CD14-positive monocyte (primary cell): Measurements from ENCODE around the gene ZNF135. TPM values are rescaled to one million over a fixed set of nuclear protein-coding genes. Genes with fewer than 3 reads are reported as not detected.

ENCODE experiments used
- DNase-seq, 3 donors: peaks; one replicate each; pipeline ENCODE4 v3.0.0-alpha.2; 2011 to 2022
- H2AFZ ChIP-seq: 2 replicates; pipeline ENCODE4 v1.6.0; 2012; ENCODE audit warnings: mild to moderate bottlenecking, low read depth, low read length, inconsistent platforms; ENCODE audit not compliant: insufficient read depth, poor library complexity, severe bottlenecking
- H3K27ac ChIP-seq, 2 donors: 1 replicate in 1 of 2; 2 replicates in 1 of 2; pipeline ENCODE4 v1.5.1; 2012 to 2013; ENCODE audit warnings: low read length in 2 of 2, control low read depth in 1 of 2, inconsistent platforms in 1 of 2, low read depth in 1 of 2, mild to moderate bottlenecking in 1 of 2
- H3K27me3 ChIP-seq, 2 donors: one replicate each; pipeline versions ENCODE4 v1.6.0 to v1.6.1; 2011 to 2013; ENCODE audit warnings: low read length in 2 of 2; ENCODE audit not compliant: control insufficient read depth in 2 of 2, insufficient read depth in 2 of 2
- H3K36me3 ChIP-seq, 2 donors: replicated peaks in 1 of 2; 1 replicate in 1 of 2; 2 replicates in 1 of 2; pipeline versions ENCODE4 v1.5.1 to v1.6.1; 2012 to 2013; ENCODE audit warnings: low read length in 2 of 2, control low read depth in 1 of 2, inconsistent platforms in 1 of 2, mild to moderate bottlenecking in 1 of 2; ENCODE audit not compliant: insufficient read depth in 2 of 2, control insufficient read depth in 1 of 2
- H3K4me1 ChIP-seq, 2 donors: 1 replicate in 1 of 2; 2 replicates in 1 of 2; pipeline versions ENCODE4 v1.5.1 to v1.6.1; 2012 to 2013; ENCODE audit warnings: low read length in 2 of 2, control low read depth in 1 of 2, inconsistent platforms in 1 of 2, mild to moderate bottlenecking in 1 of 2, moderate library complexity in 1 of 2; ENCODE audit not compliant: insufficient read depth in 2 of 2, control insufficient read depth in 1 of 2
- H3K4me2 ChIP-seq: replicated peaks from 2 replicates; pipeline ENCODE3; 2012; ENCODE audit warnings: low read length, moderate library complexity, mild to moderate bottlenecking; ENCODE audit not compliant: poor library complexity, severe bottlenecking; ENCODE audit errors: extremely low read depth
- H3K4me3 ChIP-seq, 3 experiments: fragments of 200-600 bp in 1 of 3; sonication (generic) in 1 of 3; replicated peaks in 1 of 3; 1 replicate in 2 of 3; 2 replicates in 1 of 3; pipeline ENCODE4 v1.5.1; 2011 to 2013; ENCODE audit warnings: low read length in 3 of 3, mild to moderate bottlenecking in 3 of 3, control low read depth in 2 of 3, low read depth in 2 of 3, inconsistent platforms in 1 of 3, moderate library complexity in 1 of 3
- H3K79me2 ChIP-seq: 2 replicates; pipeline ENCODE4 v1.6.0; 2012; ENCODE audit warnings: mild to moderate bottlenecking, control low read depth, inconsistent platforms, low read length, moderate library complexity; ENCODE audit not compliant: insufficient read depth
- H3K9ac ChIP-seq: 2 replicates; pipeline ENCODE4 v1.6.0; 2017; ENCODE audit warnings: low read length, mild to moderate bottlenecking; ENCODE audit not compliant: insufficient read depth, poor library complexity, severe bottlenecking
- H3K9me3 ChIP-seq, 2 donors: replicated peaks in 1 of 2; 1 replicate in 1 of 2; 2 replicates in 1 of 2; pipeline versions ENCODE4 v1.5.1 to v1.6.1; 2012 to 2013; ENCODE audit warnings: low read length in 2 of 2, control low read depth in 1 of 2; ENCODE audit not compliant: control insufficient read depth in 1 of 2, insufficient read depth in 1 of 2
- H4K20me1 ChIP-seq: 2 replicates; pipeline ENCODE4 v1.6.0; 2012; ENCODE audit warnings: mild to moderate bottlenecking, low read length, control low read depth, moderate library complexity; ENCODE audit not compliant: insufficient read depth
- H3K27ac Mint-ChIP-seq, 7 donors: one replicate each; pipeline ENCODE4 v1.8.0; 2020; ENCODE audit warnings: mild to moderate bottlenecking in 7 of 7, mixed read lengths in 7 of 7, moderate library complexity in 6 of 7, inconsistent platforms in 2 of 7
- H3K27me3 Mint-ChIP-seq, 3 donors: one replicate each; pipeline ENCODE4 v1.8.0; 2021 to 2022; ENCODE audit warnings: low read depth in 3 of 3, mild to moderate bottlenecking in 3 of 3, mixed read lengths in 3 of 3, moderate library complexity in 3 of 3, inconsistent platforms in 1 of 3
- H3K36me3 Mint-ChIP-seq, 2 donors: one replicate each; pipeline ENCODE4 v1.8.0; 2020; ENCODE audit warnings: mixed read lengths in 2 of 2, inconsistent platforms in 1 of 2, mild to moderate bottlenecking in 1 of 2
- H3K4me1 Mint-ChIP-seq: one replicate; pipeline ENCODE4 v1.8.0; 2020; ENCODE audit warnings: mild to moderate bottlenecking, mixed read lengths
- H3K4me3 Mint-ChIP-seq, 2 donors: one replicate each; pipeline ENCODE4 v1.8.0; 2020; ENCODE audit warnings: mild to moderate bottlenecking in 2 of 2, mixed read lengths in 2 of 2, moderate library complexity in 1 of 2
- H3K9me3 Mint-ChIP-seq, 7 donors: one replicate each; pipeline ENCODE4 v1.8.0; 2020 to 2022; ENCODE audit warnings: mixed read lengths in 7 of 7, mild to moderate bottlenecking in 6 of 7, moderate library complexity in 6 of 7, inconsistent platforms in 2 of 7
- CTCF ChIP-seq: fragments of 200-600 bp; IDR thresholded peaks from one replicate; pipeline ENCODE4 v1.8.0; 2022; ENCODE audit warnings: antibody characterized with exemption, mild to moderate bottlenecking
- WGBS: methylation state at CpG from one replicate; pipeline ENCODE4 v1.1.5; 2013; ENCODE audit warnings: missing lambda C conversion rate; ENCODE audit not compliant: insufficient coverage; 5-methylcytosine and 5-hydroxymethylcytosine counted together
- intact Hi-C, 2 donors: fragments of 100-400 bp; cut with micrococcal nuclease; formaldehyde crosslinking; loops; one replicate each; pipeline versions ENCODE4 v1.15.0 to v1.15.1; 2023
- polyA plus RNA-seq, 3 donors: library from polyadenylated mRNA; depleted of rRNA in 1 of 3; unstranded in 2 of 3; stranded (reverse) in 1 of 3; fragments of 300-500 nt in 2 of 3; fragments of >200 nt in 1 of 3; fragmentation: Illumina TruSeq in 2 of 3; gene quantifications; 1 replicate in 2 of 3; 2 replicates in 1 of 3; pipeline ENCODE4 v1.2.3, GENCODE V29; 2012 to 2021

The ZNF135 gene
- polyA plus RNA-seq, 3 donors: 0.32 to 0.37 TPM; not detected in 1

- Mint-ChIP-seq H3K27me3 (peaks cover 0 to 2% (median 0%) of the 10 kb centered on the region in 3 donors), H3K4me3 (no peak overlapping the region), H3K36me3 (peaks cover 0 to 4% of the 10 kb centered on the region in 2 donors), H3K4me1 (no peaks in the 10 kb centered on the region), H3K27ac (no peak overlapping the region), H3K9me3 (peaks cover 70 to 98% (median 93%) of the 10 kb centered on the region in 7 donors)
- H3K4me1 ChIP-seq: no peaks in the 10 kb centered on the region
- no peaks in the 10 kb centered on the region for H3K79me2 ChIP-seq
- H4K20me1 ChIP-seq: no peaks in the 10 kb centered on the region
- no peak for TF ChIP-seq CTCF
- H3K27me3 ChIP-seq: no peaks in the 10 kb centered on the region
- peaks cover 86 to 97% of the 10 kb centered on the region in 2 donors for H3K9me3 ChIP-seq
- H2AFZ ChIP-seq: no peak overlapping the region
- H3K9ac ChIP-seq: no peak overlapping the region
- H3K27ac ChIP-seq: no peak overlapping the region
- peak overlapping the region in 1 of 3 experiments; percentile 17 for H3K4me3 ChIP-seq
- WGBS: 96% methylated on average over 9 of the region's 13 CpGs
- intact Hi-C loops: no loop called here
- no peaks in the 10 kb centered on the region for H3K36me3 ChIP-seq
- no peak for DNase-seq
- H3K4me2 ChIP-seq: no peak overlapping the region
Observed at GRCh38 chr19:58088521-58089052, 29.5 kb downstream of the ZNF135 start.

- Histone ChIP-seq H3K4me3 (no peak overlapping the region), H2AFZ (no peak overlapping the region), H3K9ac (no peak overlapping the region), H3K9me3 (peaks cover 84 to 98% of the 10 kb centered on the region in 2 donors), H3K27ac (no peak overlapping the region), H3K4me2 (no peak overlapping the region), H3K4me1 (no peaks in the 10 kb centered on the region), H3K36me3 (no peaks in the 10 kb centered on the region), H3K79me2 (no peaks in the 10 kb centered on the region), H3K27me3 (no peaks in the 10 kb centered on the region), H4K20me1 (no peaks in the 10 kb centered on the region)
- no peak overlapping the region for H3K4me3 Mint-ChIP-seq
- no peak for TF ChIP-seq CTCF
- peaks cover 64 to 98% (median 94%) of the 10 kb centered on the region in 7 donors for H3K9me3 Mint-ChIP-seq
- H3K4me1 Mint-ChIP-seq: no peaks in the 10 kb centered on the region
- no peak overlapping the region for H3K27ac Mint-ChIP-seq
- 96% methylated on average over 16 of the region's 16 CpGs for WGBS
- H3K27me3 Mint-ChIP-seq: peaks cover 0 to 2% (median 0%) of the 10 kb centered on the region in 3 donors
- DNase-seq: no peak
- no peaks in the 10 kb centered on the region for H3K36me3 Mint-ChIP-seq
- intact Hi-C loops: no loop called here
Observed at GRCh38 chr19:58089846-58090245, 30.8 kb downstream of the ZNF135 start.
